K562 (cell line): ENCODE measurements around the gene DYRK4. TPM values are rescaled to one million over a fixed set of nuclear protein-coding genes. Genes with fewer than 3 reads are reported as not detected.

Source experiments
- ADNP ChIP-seq: fragments of 200-800 bp; sonication (Bioruptor generic); IDR thresholded peaks from 2 replicates; pipeline ENCODE4 v1.6.1; 2016; ENCODE audit warnings: missing genetic modification characterization, missing compliant biosample characterization
- BCOR ChIP-seq: fragments of 450-650 bp; IDR thresholded peaks from 2 replicates; pipeline ENCODE4 v1.6.1; 2016
- BHLHE40 ChIP-seq: IDR thresholded peaks from 2 replicates; pipeline ENCODE4 v1.6.1; 2011; ENCODE audit warnings: low read length, improper control_type of control experiment
- CBFA2T3 ChIP-seq: fragments of 450-650 bp; IDR thresholded peaks from 2 replicates; pipeline ENCODE4 v1.6.1; 2017
- CHD4 ChIP-seq: fragments of 200-600 bp; sonication (generic); IDR thresholded peaks from 3 replicates; pipeline ENCODE4 v1.6.1; 2012; ENCODE audit warnings: low read depth, mild to moderate bottlenecking, mixed read lengths, low read length, inconsistent platforms; ENCODE audit not compliant: insufficient read depth, insufficient replicate concordance, poor library complexity, severe bottlenecking
- CREB1 ChIP-seq, 2 experiments: sonication (generic) in 1 of 2; formaldehyde crosslinking in 1 of 2; IDR thresholded peaks; 2 replicates each; pipeline versions ENCODE4 v1.6.1 to v1.8.0; 2012 to 2022; ENCODE audit warnings: inconsistent platforms in 1 of 2, mild to moderate bottlenecking in 1 of 2, missing genetic modification reagents in 1 of 2, moderate library complexity in 1 of 2
- CTBP1 ChIP-seq: fragments of 450-650 bp; IDR thresholded peaks from 2 replicates; pipeline ENCODE4 v1.6.1; 2016; ENCODE audit warnings: borderline replicate concordance
- CXXC5 ChIP-seq: fragments of 250-450 bp; sonication (Bioruptor Pico); IDR thresholded peaks from 2 replicates; pipeline ENCODE4 v1.8.0; 2022; ENCODE audit warnings: inconsistent platforms, mild to moderate bottlenecking, moderate library complexity
- DMBX1 ChIP-seq: fragments of 250-450 bp; sonication (Bioruptor Pico); IDR thresholded peaks from 2 replicates; pipeline ENCODE4 v1.8.0; 2022; ENCODE audit warnings: inconsistent platforms, mild to moderate bottlenecking, moderate library complexity, borderline replicate concordance
- DPF2 ChIP-seq: fragments of 450-650 bp; IDR thresholded peaks from 2 replicates; pipeline ENCODE4 v1.6.1; 2016
- EHMT2 ChIP-seq: fragments of 450-650 bp; IDR thresholded peaks from 2 replicates; pipeline ENCODE4 v1.6.1; 2018; ENCODE audit warnings: antibody characterized with exemption
- ELF2 ChIP-seq: fragments of 250-450 bp; sonication (Bioruptor Pico); IDR thresholded peaks from 2 replicates; pipeline ENCODE4 v1.5.0; 2021; ENCODE audit warnings: mild to moderate bottlenecking
- ELF4 ChIP-seq: fragments of 450-650 bp; formaldehyde crosslinking; IDR thresholded peaks from 2 replicates; pipeline ENCODE4 v1.4.0; 2022; ENCODE audit warnings: missing genetic modification characterization
- KAT8 ChIP-seq: fragments of 450-650 bp; IDR thresholded peaks from 2 replicates; pipeline ENCODE4 v1.6.1; 2016; ENCODE audit warnings: low read depth, mild to moderate bottlenecking
- MEF2D ChIP-seq: conservative IDR thresholded peaks from 2 replicates; pipeline ENCODE4 v1.6.1; 2016; ENCODE audit warnings: low read depth, missing genetic modification characterization, missing compliant biosample characterization
- RCOR1 ChIP-seq, 2 experiments: IDR thresholded peaks; 2 replicates each; pipeline ENCODE4 v1.6.1; 2012; ENCODE audit warnings: low read depth in 2 of 2, low read length in 2 of 2, borderline replicate concordance in 1 of 2, improper control_type of control experiment in 1 of 2
- SAFB ChIP-seq: fragments of 200-400 bp; formaldehyde crosslinking; IDR thresholded peaks from 2 replicates; pipeline ENCODE4 v1.6.1; 2017; ENCODE audit warnings: low read depth, low read length, borderline replicate concordance
- SMAD4 ChIP-seq: fragments of 250-450 bp; sonication (Bioruptor Pico); conservative IDR thresholded peaks from 2 replicates; pipeline ENCODE4 v1.8.0; 2021; ENCODE audit warnings: inconsistent platforms, mild to moderate bottlenecking, moderate library complexity
- TEAD4 ChIP-seq, 2 experiments: sonication (generic) in 1 of 2; formaldehyde crosslinking in 1 of 2; IDR thresholded peaks; 2 replicates each; pipeline versions ENCODE4 v1.6.1 to v1.8.0; 2012 to 2022; ENCODE audit warnings: borderline replicate concordance in 1 of 2, inconsistent platforms in 1 of 2, low read length in 1 of 2, mild to moderate bottlenecking in 1 of 2, missing genetic modification reagents in 1 of 2
- TFAP4 ChIP-seq: sonication (generic); formaldehyde crosslinking; IDR thresholded peaks from 2 replicates; pipeline ENCODE4 v1.8.0; 2022; ENCODE audit warnings: missing genetic modification reagents, mild to moderate bottlenecking, moderate library complexity, borderline replicate concordance
- XRCC4 ChIP-seq: IDR thresholded peaks from one replicate; pipeline ENCODE4 v1.6.1; 2011; ENCODE audit not compliant: insufficient read depth, insufficient read length; ENCODE audit errors: extremely low read depth
- ZNF764 ChIP-seq: fragments of 250-450 bp; sonication (Bioruptor Pico); IDR thresholded peaks from 2 replicates; pipeline ENCODE4 v1.4.0; 2020; ENCODE audit warnings: low read depth, mild to moderate bottlenecking, moderate library complexity
- polyA plus RNA-seq, 8 experiments: library from polyadenylated mRNA; depleted of rRNA in 4 of 8; stranded (reverse) in 5 of 8; unstranded in 3 of 8; fragments of >200 nt; fragmentation: Nextera tagmentation in 2 of 8; fragmentation: Illumina TruSeq in 1 of 8; extraction: Ambion mirVana in 2 of 8; extraction: Trizol in 1 of 8; gene quantifications; 2 replicates each; pipeline versions ENCODE4 v1.2.1 to v1.2.3, GENCODE V29; 2011 to 2014; ENCODE audit warnings: inconsistent platforms in 1 of 8, missing spikeins in 1 of 8
- total RNA-seq, 7 experiments: library from RNA; depleted of rRNA in 6 of 7; stranded (reverse); fragments of >200 nt in 6 of 7; fragmentation: Illumina TruSeq in 2 of 7; extraction: Trizol in 2 of 7; gene quantifications; 2 replicates each; pipeline versions ENCODE4 v1.2.1 to v1.2.3, GENCODE V29; 2011 to 2021; ENCODE audit warnings: low replicate concordance in 1 of 7
- TF ChIP-seq, protein P1 (sequence below): fragments of 450-650 bp; formaldehyde crosslinking; IDR thresholded peaks from 2 replicates; pipeline ENCODE4 v1.4.0; 2020; ENCODE audit warnings: mild to moderate bottlenecking, moderate library complexity
- TF ChIP-seq, protein P2 (sequence below): fragments of 450-650 bp; formaldehyde crosslinking; IDR thresholded peaks from 2 replicates; pipeline ENCODE4 v1.4.0; 2022; ENCODE audit warnings: missing genetic modification characterization
- TF ChIP-seq, protein P3 (sequence below), 2 experiments: fragments of 200-800 bp in 1 of 2; sonication (Bioruptor generic) in 1 of 2; sonication (generic) in 1 of 2; formaldehyde crosslinking in 1 of 2; IDR thresholded peaks in 1 of 2; conservative IDR thresholded peaks in 1 of 2; 2 replicates each; pipeline versions ENCODE4 v1.5.0 to v1.6.1; 2016 to 2020; ENCODE audit warnings: missing compliant biosample characterization in 1 of 2, missing genetic modification characterization in 1 of 2, missing genetic modification reagents in 1 of 2

The DYRK4 gene
- total and polyA plus RNA-seq, 9 of the 15 experiments (the other 6 are each of a cell fraction or from before 2014, with no cell fraction given) = 13.4 to 37.4 (median 22.2) TPM

GRCh38 chr12:4572680-4573079 lies 10.7 kb downstream of the DYRK4 start (continued):
- no peak for TF ChIP-seq CHD4
- TF ChIP-seq BHLHE40 = peak; percentile 54
- no peak for TF ChIP-seq EHMT2
- TF ChIP-seq, protein P1, sequence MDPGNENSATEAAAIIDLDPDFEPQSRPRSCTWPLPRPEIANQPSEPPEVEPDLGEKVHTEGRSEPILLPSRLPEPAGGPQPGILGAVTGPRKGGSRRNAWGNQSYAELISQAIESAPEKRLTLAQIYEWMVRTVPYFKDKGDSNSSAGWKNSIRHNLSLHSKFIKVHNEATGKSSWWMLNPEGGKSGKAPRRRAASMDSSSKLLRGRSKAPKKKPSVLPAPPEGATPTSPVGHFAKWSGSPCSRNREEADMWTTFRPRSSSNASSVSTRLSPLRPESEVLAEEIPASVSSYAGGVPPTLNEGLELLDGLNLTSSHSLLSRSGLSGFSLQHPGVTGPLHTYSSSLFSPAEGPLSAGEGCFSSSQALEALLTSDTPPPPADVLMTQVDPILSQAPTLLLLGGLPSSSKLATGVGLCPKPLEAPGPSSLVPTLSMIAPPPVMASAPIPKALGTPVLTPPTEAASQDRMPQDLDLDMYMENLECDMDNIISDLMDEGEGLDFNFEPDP (CRISPR knock-in tag) = no peak
- no peak for TF ChIP-seq MEF2D (tag)
- 0 out of 2 replicates have a peak, but pooled peaks have one; percentile 33 for TF ChIP-seq SMAD4 (CRISPR knock-in tag)
- TF ChIP-seq DPF2 = peak; percentile 54; the same call in 1 of the 2 replicates
- no peak for TF ChIP-seq KAT8
- TF ChIP-seq ELF2 (CRISPR knock-in tag) = no peak
- TF ChIP-seq DMBX1 (CRISPR knock-in tag) = no peak; the same call in 1 of the 2 replicates
- no peak for TF ChIP-seq XRCC4
- TF ChIP-seq, protein P2, sequence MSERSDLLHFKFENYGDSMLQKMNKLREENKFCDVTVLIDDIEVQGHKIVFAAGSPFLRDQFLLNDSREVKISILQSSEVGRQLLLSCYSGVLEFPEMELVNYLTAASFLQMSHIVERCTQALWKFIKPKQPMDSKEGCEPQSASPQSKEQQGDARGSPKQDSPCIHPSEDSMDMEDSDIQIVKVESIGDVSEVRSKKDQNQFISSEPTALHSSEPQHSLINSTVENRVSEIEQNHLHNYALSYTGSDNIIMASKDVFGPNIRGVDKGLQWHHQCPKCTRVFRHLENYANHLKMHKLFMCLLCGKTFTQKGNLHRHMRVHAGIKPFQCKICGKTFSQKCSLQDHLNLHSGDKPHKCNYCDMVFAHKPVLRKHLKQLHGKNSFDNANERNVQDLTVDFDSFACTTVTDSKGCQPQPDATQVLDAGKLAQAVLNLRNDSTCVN (CRISPR knock-in tag) = no peak
- peak; percentile 73 for TF ChIP-seq TEAD4 (IDR thresholded peaks at IDR 0.05; ENCODE audit: low read length)
- TF ChIP-seq TEAD4 (CRISPR knock-in tag; IDR thresholded peaks at IDR 0.05; ENCODE audit: borderline replicate concordance) = no peak
- TF ChIP-seq ADNP (tag) = no peak
- peak; percentile 90 for TF ChIP-seq CBFA2T3
- no peak for TF ChIP-seq SAFB
- TF ChIP-seq BCOR = no peak
- peak; percentile 57 for TF ChIP-seq CXXC5 (CRISPR knock-in tag)
- TF ChIP-seq CTBP1 = 0 out of 2 replicates have a peak, but pooled peaks have one; percentile 19
- TF ChIP-seq ZNF764 (CRISPR knock-in tag) = no peak
- TF ChIP-seq TFAP4 = no peak
- TF ChIP-seq ELF4 (CRISPR knock-in tag) = no peak
- TF ChIP-seq RCOR1 (IDR thresholded peaks at IDR 0.05; ENCODE audit: borderline replicate concordance in 1 of 2, low read depth in 2 of 2, low read length in 2 of 2) = peak in 1 of 2 experiments; percentile 62; a peak in 1 of 4 replicates
- no peak for TF ChIP-seq CREB1 (IDR thresholded peaks at IDR 0.05)
- no peak for TF ChIP-seq CREB1 (CRISPR knock-in tag; IDR thresholded peaks at IDR 0.05)
- TF ChIP-seq, protein P3, sequence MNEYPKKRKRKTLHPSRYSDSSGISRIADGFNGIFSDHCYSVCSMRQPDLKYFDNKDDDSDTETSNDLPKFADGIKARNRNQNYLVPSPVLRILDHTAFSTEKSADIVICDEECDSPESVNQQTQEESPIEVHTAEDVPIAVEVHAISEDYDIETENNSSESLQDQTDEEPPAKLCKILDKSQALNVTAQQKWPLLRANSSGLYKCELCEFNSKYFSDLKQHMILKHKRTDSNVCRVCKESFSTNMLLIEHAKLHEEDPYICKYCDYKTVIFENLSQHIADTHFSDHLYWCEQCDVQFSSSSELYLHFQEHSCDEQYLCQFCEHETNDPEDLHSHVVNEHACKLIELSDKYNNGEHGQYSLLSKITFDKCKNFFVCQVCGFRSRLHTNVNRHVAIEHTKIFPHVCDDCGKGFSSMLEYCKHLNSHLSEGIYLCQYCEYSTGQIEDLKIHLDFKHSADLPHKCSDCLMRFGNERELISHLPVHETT (CRISPR knock-in tag; conservative IDR thresholded peaks at IDR 0.05 in 1 of 2, IDR thresholded peaks at IDR 0.05 in 1 of 2) = no peak
